MM.1S (cell line): ENCODE results near the gene HOXA2.

Experiments used
- DNase-seq: peaks from one replicate; pipeline ENCODE4 v3.0.0-alpha.2; 2015
- H2AFZ ChIP-seq: fragments of 300-600 bp; sonication (generic); 2 replicates; pipeline ENCODE4 v1.6.0; 2016; ENCODE audit warnings: antibody characterized with exemption, low read length
- H3F3A ChIP-seq: fragments of 300-600 bp; sonication (generic); 2 replicates; pipeline ENCODE4 v1.6.1; 2016; ENCODE audit warnings: mild to moderate bottlenecking, antibody characterized with exemption, low read length, moderate library complexity, mixed read lengths; ENCODE audit not compliant: insufficient read depth
- H3K27ac ChIP-seq: fragments of 300-600 bp; sonication (generic); 2 replicates; pipeline ENCODE4 v1.5.1; 2016; ENCODE audit warnings: mild to moderate bottlenecking, low read length
- H3K27me3 ChIP-seq: fragments of 300-600 bp; sonication (generic); replicated peaks from 2 replicates; pipeline ENCODE4 v1.6.0; 2016; ENCODE audit warnings: low read length; ENCODE audit not compliant: insufficient read depth
- H3K36me3 ChIP-seq: fragments of 300-600 bp; sonication (generic); replicated peaks from 2 replicates; pipeline ENCODE4 v1.6.1; 2016; ENCODE audit warnings: mild to moderate bottlenecking, low read length, mixed read lengths; ENCODE audit not compliant: insufficient read depth
- H3K4me1 ChIP-seq: fragments of 300-600 bp; sonication (generic); 2 replicates; pipeline ENCODE4 v1.6.1; 2016; ENCODE audit warnings: low read length, mixed read lengths
- H3K4me2 ChIP-seq: fragments of 300-600 bp; sonication (generic); 2 replicates; pipeline ENCODE4 v1.6.0; 2016; ENCODE audit warnings: low read depth, low read length
- H3K4me3 ChIP-seq: fragments of 300-600 bp; sonication (generic); 2 replicates; pipeline ENCODE4 v1.5.1; 2016; ENCODE audit warnings: low read length, mixed read lengths
- H3K79me2 ChIP-seq: fragments of 300-600 bp; sonication (generic); 2 replicates; pipeline ENCODE4 v1.6.1; 2016; ENCODE audit warnings: mixed run types, low read length, mixed read lengths
- H3K9ac ChIP-seq: fragments of 300-600 bp; sonication (generic); 2 replicates; pipeline ENCODE4 v1.6.1; 2016; ENCODE audit warnings: low read length, mixed read lengths
- H3K9me2 ChIP-seq: fragments of 300-600 bp; sonication (generic); replicated peaks from 2 replicates; pipeline ENCODE4 v1.6.1; 2016; ENCODE audit warnings: mild to moderate bottlenecking, low read length, mixed read lengths; ENCODE audit not compliant: insufficient read depth
- H3K9me3 ChIP-seq: fragments of 300-600 bp; sonication (generic); replicated peaks from 2 replicates; pipeline ENCODE4 v1.6.1; 2016; ENCODE audit warnings: mild to moderate bottlenecking, low read length, mixed read lengths; ENCODE audit not compliant: insufficient read depth
- H4K20me1 ChIP-seq: fragments of 300-600 bp; sonication (generic); 2 replicates; pipeline ENCODE4 v1.6.1; 2016; ENCODE audit warnings: mild to moderate bottlenecking, low read length, moderate library complexity, mixed read lengths; ENCODE audit not compliant: insufficient read depth
- EZH2 ChIP-seq: fragments of 300-600 bp; sonication (generic); optimal IDR thresholded peaks from 2 replicates; pipeline ENCODE3; 2017; ENCODE audit warnings: low read depth, mild to moderate bottlenecking, antibody characterized with exemption, low read length, mixed read lengths
- EZH2phosphoT487 ChIP-seq: fragments of 300-600 bp; sonication (generic); IDR thresholded peaks from 2 replicates; pipeline ENCODE4 v1.6.1; 2018; ENCODE audit warnings: antibody characterized with exemption, low read length
- TF ChIP-seq, protein P1 (sequence below): fragments of 300-600 bp; sonication (generic); IDR thresholded peaks from 2 replicates; pipeline ENCODE4 v1.5.1; 2016; ENCODE audit warnings: antibody characterized with exemption, low read length, mixed read lengths

HOXA2 gene

DNA sequence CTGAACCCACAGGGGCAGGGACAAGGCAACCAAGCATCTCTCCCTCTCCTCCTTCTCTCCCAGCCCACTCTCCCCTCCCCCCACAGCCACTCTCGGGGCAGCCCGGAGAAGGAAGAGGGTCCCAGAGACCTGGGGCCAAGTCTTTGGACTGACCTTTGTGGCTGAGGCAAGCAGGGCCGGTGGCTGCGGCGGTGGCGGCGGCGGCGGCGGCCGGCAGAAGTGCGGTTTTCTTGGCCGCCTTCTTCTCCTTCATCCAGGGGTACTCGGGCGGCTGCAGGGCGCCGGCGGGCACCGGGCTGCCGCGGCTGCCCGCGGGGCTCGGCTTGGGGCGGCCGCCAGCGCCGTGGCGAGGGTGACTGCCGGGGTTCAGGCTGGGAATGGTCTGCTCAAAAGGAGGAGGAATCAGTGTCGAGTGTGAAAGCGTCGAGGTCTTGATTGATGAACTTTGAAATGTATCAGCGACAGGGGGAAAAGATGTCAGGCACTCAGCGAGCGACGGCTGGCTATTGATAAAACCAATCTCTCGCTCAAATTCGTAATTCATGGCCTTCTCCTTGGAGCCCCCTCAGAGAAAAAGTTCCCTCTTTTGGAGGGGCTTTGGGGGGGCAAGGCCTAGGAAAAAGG lies 414 bp downstream of the HOXA2 start:
- Histone ChIP-seq H3K9ac (no peak overlapping the region), H3F3A (no peaks in the 10 kb centered on the region)

DNA sequence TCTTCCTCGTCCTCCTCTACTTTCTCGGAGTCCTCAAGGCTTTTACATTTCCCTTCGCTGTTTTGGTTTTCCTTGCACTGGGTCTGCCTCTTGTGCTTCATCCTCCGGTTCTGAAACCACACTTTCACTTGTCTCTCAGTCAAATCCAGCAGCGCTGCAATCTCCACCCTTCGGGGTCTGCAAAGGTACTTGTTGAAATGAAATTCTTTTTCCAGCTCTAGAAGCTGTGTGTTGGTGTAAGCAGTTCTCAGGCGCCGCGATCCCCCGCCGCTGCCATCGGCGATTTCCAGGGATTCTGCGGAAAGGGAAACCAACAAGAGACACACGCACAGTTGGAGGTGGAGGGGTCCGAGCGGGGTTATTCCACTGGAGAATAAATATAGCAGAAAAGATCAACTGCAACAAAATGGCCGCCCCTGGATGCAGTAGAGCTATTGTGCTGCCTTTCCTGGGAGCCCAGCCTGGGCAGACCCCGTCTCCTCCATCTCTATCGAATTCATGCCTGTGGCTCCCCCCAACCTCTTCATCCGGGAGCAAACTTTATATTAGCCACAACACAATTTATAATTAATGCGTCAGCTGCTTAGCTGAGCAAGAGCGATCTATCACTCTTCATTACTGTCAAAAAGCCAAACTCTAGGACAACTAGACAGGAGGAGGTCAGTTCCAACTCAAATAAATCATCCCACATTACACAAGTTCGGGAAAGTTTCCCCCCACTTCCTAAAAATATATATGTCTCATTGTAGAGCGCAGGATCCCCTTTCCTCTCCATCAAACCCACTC lies 1.1 kb downstream of the HOXA2 start:
- Histone ChIP-seq H3K4me3 (no peak overlapping the region), H3K9me2 (no peaks in the 10 kb centered on the region), H3K9me3 (no peaks in the 10 kb centered on the region), H2AFZ (no peak overlapping the region), H3K4me2 (no peak overlapping the region), H3K27me3 (peaks cover 44% of the 10 kb centered on the region), H3F3A (no peaks in the 10 kb centered on the region), H3K9ac (no peak overlapping the region), H3K4me1 (no peaks in the 10 kb centered on the region), H3K36me3 (no peaks in the 10 kb centered on the region), H3K79me2 (no peaks in the 10 kb centered on the region), H4K20me1 (no peaks in the 10 kb centered on the region), H3K27ac (no peak overlapping the region)
- TF ChIP-seq, protein P1, sequence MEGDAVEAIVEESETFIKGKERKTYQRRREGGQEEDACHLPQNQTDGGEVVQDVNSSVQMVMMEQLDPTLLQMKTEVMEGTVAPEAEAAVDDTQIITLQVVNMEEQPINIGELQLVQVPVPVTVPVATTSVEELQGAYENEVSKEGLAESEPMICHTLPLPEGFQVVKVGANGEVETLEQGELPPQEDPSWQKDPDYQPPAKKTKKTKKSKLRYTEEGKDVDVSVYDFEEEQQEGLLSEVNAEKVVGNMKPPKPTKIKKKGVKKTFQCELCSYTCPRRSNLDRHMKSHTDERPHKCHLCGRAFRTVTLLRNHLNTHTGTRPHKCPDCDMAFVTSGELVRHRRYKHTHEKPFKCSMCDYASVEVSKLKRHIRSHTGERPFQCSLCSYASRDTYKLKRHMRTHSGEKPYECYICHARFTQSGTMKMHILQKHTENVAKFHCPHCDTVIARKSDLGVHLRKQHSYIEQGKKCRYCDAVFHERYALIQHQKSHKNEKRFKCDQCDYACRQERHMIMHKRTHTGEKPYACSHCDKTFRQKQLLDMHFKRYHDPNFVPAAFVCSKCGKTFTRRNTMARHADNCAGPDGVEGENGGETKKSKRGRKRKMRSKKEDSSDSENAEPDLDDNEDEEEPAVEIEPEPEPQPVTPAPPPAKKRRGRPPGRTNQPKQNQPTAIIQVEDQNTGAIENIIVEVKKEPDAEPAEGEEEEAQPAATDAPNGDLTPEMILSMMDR, result no peak
- TF ChIP-seq EZH2 (no peak), EZH2phosphoT487 (no peak)
- DNase-seq, result no peak

More for the DNA sequence above, 414 bp downstream of the HOXA2 start:
- Histone ChIP-seq H3K4me1 (no peaks in the 10 kb centered on the region), H3K79me2 (no peaks in the 10 kb centered on the region), H3K9me3 (no peaks in the 10 kb centered on the region), H3K9me2 (no peaks in the 10 kb centered on the region), H3K27me3 (peaks cover 49% of the 10 kb centered on the region), H3K4me2 (no peak overlapping the region), H3K4me3 (no peak overlapping the region), H2AFZ (no peak overlapping the region), H3K27ac (no peak overlapping the region), H3K36me3 (no peaks in the 10 kb centered on the region), H4K20me1 (no peaks in the 10 kb centered on the region)
- TF ChIP-seq, protein P1, result no peak
- TF ChIP-seq EZH2, result no peak
- no peak for TF ChIP-seq EZH2phosphoT487
- DNase-seq, result no peak

DNA sequence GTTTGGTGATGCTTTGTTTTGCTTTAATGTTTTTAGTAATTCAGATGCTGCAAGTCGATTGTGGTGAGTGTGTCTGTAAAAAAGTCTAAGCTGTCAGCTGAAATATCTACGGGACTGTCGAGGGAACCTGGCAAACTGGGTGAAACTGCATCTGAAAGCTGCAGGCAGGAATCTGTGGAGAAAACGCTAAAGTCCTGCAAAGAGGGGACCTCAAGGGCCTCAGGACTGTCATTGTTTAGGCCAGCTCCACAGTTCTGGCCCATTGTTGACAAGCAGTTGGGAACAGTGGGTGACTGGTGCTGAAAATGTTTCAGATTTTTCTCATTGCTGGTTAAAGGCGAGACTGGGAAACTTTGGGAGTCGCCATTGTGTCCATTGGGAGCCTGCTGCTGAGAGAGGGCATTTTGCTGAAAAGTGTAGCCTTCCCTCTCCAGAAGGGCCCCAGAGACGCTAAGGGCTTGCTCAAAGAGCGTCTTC lies 1.8 kb downstream of the HOXA2 start:
- H3F3A ChIP-seq, result no peaks in the 10 kb centered on the region
- H3K27me3 ChIP-seq, result peaks cover 37% of the 10 kb centered on the region
- no peaks in the 10 kb centered on the region for H3K9me3 ChIP-seq
- H3K9me2 ChIP-seq, result no peaks in the 10 kb centered on the region
- no peaks in the 10 kb centered on the region for H3K36me3 ChIP-seq
- H3K27ac ChIP-seq, result no peak overlapping the region
- no peak overlapping the region for H3K4me3 ChIP-seq
- TF ChIP-seq EZH2 (no peak), EZH2phosphoT487 (no peak)
- no peaks in the 10 kb centered on the region for H4K20me1 ChIP-seq
- H3K9ac ChIP-seq, result no peak overlapping the region
- H3K79me2 ChIP-seq, result no peaks in the 10 kb centered on the region
- no peak overlapping the region for H2AFZ ChIP-seq
- H3K4me1 ChIP-seq, result no peaks in the 10 kb centered on the region
- DNase-seq, result no peak
- no peak overlapping the region for H3K4me2 ChIP-seq
